Midbrain (tissue), 1 donor: ENCODE results near the gene SORBS1.

Experiments
- DNase-seq: peaks from one replicate; lab custom pipeline; 2025; lab: John Stamatoyannopoulos, UW

Gene SORBS1

DNA sequence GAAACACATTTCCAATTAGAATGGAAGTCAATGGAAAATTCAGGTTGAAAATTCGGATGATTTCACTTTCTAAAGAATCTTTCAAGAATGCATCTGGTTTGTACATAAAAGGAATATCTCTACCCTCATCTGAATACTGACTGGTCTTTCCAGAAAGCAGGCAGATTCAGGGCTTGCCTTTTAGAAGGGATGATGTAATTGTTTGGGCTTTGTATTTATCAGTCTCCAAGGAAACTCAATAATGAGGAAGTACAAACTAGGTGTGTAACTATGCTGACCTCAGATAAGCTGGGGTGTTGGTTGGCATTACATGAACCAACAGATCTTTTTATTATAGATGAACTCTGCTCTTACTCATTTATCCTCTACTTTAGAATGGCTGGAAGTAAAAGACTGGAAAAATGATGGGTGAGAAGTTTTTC lies 294.5 kb downstream of the SORBS1 start:
- no peak for DNase-seq

DNA sequence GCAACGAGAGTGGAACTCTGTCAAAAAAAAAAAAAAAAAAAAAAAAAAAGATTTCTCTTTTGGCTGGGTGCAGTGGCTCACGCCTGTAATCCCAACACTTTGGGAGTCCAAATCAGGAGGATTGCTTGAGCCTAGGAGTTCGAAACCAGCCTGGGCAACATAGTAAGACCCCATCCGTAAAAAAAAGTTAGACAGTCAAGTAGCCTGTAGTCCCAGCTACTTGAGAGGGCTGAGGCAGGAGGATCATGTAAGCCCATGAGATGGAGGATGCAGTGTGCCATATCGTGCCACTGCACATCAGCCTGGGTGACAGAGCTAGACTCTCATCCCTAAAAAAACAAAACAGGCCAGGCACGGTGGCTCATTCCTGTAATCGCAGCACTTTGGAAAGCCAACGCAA lies 295.6 kb downstream of the SORBS1 start:
- DNase-seq, result no peak

DNA sequence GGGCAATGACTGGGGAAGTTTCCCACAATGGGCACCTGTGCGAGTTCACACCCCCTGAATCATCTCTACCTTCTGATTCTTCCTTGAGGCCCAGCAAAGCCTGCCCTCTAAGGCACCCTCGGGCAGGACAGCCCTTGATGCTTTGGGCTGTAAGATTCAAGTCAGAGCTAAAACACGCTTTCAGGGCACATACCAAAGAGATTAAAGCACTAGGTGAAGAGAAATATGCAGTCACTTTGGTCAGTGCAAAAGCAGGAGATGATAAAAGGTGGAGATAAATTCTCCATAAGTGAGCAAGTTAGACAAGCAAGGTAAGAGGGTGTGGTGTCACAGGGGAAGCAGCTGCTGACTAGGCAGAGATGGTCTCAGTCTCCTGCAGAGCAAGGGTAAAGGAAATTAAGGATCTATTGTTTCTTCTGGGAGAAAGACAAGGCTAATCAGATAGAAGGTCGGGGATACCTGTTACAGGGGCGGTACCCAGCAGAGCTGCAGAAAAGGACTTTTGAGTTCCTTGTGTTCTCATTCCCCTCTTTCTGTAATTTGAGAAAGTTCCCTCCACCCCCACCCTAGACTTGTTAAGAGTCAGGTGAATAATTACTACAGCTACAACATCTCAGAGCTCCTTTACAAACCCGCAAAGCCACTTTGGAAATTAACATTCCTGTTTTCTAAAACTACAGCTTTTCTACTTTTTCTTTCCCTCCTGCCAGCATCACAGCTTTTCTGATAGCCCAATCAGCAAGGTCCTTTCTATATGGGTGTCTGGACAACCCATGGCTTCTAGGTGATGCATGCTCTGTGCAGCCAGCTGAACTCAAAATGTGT lies 296.7 kb downstream of the SORBS1 start:
- no peak for DNase-seq

DNA sequence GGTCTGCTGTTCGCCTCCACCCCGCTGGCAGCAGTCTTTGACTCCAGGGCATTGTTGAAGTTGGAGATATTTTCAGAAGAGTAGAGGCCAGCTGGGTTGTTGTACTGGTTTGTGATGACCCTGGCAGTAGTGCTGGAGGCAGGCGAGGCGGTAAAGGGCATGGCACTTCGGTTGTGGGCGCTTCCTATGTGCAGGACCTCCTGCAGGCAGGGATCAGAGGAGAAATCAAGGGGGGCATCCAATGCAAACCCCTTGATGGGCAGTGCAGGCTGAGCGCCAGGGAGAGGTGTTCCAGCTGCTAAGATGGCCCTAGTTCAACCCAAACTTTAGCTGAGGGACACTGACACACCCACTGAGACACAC lies 297.3 kb downstream of the SORBS1 start:
- DNase-seq, result no peak

DNA sequence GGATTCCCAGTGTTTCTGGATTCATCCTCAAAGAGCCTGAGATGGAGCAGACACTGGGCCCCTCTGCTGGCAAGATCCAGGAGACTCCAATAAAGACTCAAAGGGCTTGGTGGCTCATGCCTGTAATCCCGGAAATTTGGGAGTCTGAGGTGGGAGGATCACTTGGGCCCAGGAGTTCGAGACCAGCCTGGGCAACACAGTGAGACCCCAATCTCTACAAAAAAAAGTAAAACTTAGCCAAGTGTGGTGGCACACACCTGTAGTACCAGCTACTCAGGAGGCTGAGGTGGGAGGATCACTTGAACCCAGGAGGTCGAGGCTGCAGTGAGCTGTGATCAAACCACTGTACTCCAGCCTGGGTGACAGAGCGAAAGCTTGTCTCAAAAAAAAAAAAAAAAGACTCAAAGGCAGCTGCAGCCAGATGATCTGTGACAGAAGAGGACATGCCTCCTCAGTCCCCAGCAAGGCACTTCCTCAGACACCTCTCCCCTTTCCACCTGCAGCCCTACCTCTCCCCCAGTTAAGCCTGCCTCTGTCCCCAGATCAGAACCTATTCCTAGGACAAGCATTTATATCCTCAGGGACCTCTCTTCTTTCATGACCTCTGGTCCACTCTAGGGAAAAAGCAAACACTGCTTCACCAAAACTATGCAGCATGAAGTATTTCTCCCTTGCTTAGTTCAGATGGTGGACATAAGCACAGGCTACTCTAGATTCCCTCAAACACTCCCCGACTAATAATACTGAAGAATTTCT lies 298.2 kb downstream of the SORBS1 start:
- no peak for DNase-seq

DNA sequence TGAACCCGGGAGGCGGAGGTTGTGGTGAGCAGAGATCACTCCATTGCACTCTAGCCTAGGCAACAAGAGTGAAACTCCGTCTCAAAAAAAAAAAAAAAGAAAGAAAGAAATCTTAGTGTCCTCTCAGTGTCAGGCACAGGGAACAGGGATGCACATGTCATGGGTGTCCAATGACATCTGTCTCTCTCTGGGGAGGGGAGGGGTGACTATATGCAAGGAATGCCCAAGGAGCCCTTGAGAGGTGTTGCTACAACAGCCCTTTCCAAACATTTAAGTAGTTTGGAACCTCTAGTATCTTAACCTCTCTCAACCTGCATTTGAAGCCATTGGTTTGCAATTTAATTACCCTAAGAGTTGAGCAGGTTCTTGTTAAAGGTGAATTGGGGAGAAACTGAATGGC lies 299.2 kb downstream of the SORBS1 start:
- DNase-seq, result no peak
